Measurements from ENCODE around the gene C14orf93.
"Not testable (repeated sequence)": the region's sequence is repeated elsewhere in the genome, so short reads cannot be mapped to it uniquely, and the experiment has no call there.

Gene C14orf93

GRCh38 chr14:23004274-23004673 lies 5.7 kb downstream of the C14orf93 start:
- intact Hi-C loops (cut with DNase I); DNase-seq: not testable (repeated sequence)

DNA sequence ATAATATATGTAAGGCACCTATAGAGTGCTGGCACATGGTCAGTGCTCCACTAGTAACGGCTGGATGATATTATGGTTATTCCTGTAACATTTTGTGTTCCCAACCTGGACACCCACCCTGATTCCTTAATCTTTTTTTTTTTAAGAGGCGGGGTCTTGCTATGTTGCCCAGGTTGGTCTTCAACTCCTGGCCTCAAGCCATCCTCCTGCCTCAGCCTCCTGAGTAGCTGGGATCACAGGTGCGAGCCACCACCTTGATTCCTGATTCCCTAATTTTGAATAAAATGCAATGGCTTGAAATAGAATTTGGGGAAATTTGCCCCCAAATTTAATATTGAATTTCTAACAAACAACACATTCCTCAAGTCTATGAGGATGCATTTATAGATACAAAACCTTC lies 7.4 kb downstream of the C14orf93 start:
- no peak for DNase-seq

DNA sequence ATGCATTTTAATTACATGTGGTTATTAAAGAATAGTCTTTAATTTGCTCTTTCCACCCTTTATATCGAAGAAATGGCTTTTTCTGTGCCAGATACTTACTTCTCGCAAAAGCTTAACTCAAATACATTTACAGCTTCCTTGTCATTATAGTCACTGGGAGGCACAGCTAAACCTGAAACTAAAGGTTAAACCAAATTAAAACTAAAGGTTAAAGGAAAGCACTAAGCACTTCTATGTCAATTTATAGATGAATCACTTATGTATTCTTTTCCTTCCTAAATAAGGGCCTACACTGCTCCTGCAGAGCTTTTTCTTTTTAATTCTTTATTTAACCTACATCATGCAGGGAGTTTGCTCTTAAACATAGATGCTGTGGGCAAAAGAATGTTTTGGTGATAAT lies 9.1 kb downstream of the C14orf93 start:
- DNase-seq, result no peak
- intact Hi-C loops (cut with DNase I), result no loop called here

More for the DNA sequence above, 7.4 kb downstream of the C14orf93 start:
- intact Hi-C loops (cut with DNase I), result no loop called here

DNA sequence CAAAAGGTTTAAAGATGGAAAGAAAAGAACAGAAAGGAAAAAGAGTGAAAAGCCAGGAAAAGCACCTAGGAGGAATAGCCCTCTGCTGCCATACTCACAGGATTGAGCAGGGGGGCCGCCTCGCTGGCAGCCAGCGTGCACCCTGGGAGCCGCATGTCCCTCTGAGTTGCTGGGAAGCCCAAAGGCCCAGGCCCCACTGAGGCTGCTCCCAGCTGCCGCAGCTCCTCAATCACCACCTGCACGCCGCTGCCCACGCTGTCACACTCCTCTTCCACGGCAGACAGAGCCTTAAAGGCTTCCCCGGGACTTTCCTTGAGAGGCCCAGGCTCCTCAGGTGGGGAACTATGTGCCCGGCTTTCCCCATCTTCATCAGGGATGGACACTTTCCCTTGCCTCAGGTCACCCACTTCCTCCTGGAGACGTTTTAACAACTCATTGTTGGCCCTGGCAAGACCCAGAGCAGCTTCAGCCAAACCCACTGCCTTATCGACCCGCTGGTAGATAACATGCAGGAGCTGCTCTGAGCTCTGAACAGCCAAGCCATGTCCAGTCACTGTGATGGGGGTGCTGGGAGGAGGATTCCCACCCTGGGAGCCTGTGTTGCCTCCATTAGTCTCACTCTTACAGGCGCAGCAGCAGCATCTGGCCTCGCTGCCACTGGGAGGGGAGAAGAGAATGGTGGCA lies 11.5 kb downstream of the C14orf93 start:
- no peak for DNase-seq
- intact Hi-C loops (cut with DNase I), result no loop called here

GRCh38 chr14:22997676-22998323 lies 12.1 kb downstream of the C14orf93 start:
- intact Hi-C loops (cut with DNase I), result no loop called here
- no peak for DNase-seq

GRCh38 chr14:22996768-22997654 lies 12.9 kb downstream of the C14orf93 start:
- intact Hi-C loops (cut with DNase I), result no loop called here
- no peak for DNase-seq

GRCh38 chr14:22995889-22996625 lies 13.9 kb downstream of the C14orf93 start:
- no peak for DNase-seq
- intact Hi-C loops (cut with DNase I), result no loop called here

- intact Hi-C loops (cut with DNase I), result no loop called here
- DNase-seq, result peak in 21 of 42 donors; percentile 22 to 67 (median 36)
Measured at GRCh38 chr14:22994762-22995275, 15.1 kb downstream of the C14orf93 start.

DNA sequence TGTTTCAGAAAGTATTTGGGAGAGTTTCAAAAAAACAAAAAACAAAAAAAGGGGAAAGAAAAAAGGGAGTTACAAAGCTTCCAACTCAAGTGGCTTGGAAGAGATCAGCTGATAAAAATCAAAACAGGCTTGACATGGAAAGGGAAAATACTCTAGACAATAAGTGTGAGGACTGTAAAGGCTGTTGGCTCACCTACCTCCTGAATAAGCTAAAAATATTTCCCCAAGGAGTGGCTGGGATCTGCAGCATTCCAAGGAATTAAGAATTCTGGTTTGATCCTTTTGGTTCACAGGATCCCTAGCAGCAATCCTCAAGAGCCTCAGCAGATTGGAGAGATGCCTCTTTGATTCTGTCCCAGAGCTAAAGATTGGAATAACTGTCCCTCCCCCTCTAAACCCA lies 16.4 kb downstream of the C14orf93 start:
- intact Hi-C loops (cut with DNase I), result no loop called here
- no peak for DNase-seq

DNA sequence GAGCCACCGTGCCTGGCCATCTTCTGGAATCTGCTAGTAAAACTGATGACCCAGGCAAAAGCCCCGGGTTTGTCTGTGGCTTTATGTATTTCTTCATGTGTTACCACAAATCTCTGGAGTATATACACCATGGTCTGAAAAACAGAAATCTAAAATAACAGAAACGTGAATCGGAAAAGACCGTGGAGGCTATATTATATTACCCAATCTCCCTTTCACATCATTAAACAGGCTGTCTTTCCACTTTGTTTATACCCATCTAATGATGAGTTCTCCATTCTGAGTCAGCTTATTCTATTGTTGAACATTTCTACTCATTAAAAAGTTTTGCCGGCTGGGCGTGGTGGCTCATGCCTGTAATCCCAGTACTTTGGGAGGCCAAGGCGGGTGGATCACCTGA lies 18.1 kb downstream of the C14orf93 start:
- intact Hi-C loops (cut with DNase I), result no loop called here

GRCh38 chr14:22987291-22987690 lies 22.7 kb downstream of the C14orf93 start:
- no peak for DNase-seq
- intact Hi-C loops (cut with DNase I), result loop anchor here (2.0 to 10.0 kb wide), 2 partner anchors 52 to 70 kb away; partner anchors contain the start of gene CDH24

More for the DNA sequence above, 18.1 kb downstream of the C14orf93 start:
- no peak for DNase-seq

DNA sequence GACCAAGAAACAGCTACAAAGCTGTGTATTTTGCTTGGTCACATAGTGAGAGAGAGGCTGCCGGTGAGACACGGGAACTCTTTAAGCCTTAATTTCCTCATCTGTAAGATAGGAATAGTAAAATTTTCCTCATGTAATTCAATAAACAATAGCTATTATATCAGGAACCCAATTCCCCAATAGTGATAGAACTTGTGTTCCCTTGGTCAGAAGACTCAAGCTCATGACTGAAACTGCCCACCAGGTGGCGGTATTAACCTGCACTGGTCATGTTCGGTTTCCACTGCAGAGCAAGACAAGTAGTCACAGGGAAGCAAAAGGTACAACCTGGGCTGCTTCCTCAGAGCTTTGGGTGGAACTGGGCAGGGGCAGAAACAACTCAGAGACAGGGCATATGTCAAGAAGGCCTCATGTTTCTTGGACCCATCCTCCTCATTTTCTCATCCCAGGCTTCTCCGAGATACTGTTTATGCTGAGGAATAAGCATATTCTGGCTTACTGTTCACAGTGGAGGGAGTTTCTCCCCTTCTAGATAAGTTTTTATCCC lies 23.4 kb downstream of the C14orf93 start:
- DNase-seq, result peak; percentile 73 to 99 (median 94)
- intact Hi-C loops (cut with DNase I), result loop anchor here (2.0 to 10.0 kb wide), 2 partner anchors 52 to 70 kb away; partner anchors contain the start of gene CDH24

GRCh38 chr14:22985894-22986507 lies 23.9 kb downstream of the C14orf93 start:
- DNase-seq, result no peak
- intact Hi-C loops (cut with DNase I), result loop anchor here (2.0 to 10.0 kb wide), 2 partner anchors 51 to 71 kb away; partner anchors contain the start of gene CDH24

GRCh38 chr14:22984959-22985658 lies 24.8 kb downstream of the C14orf93 start:
- intact Hi-C loops (cut with DNase I), result loop anchor here (10.0 kb wide), 1 partner anchor 50 kb away; no protein-coding TSS in a partner anchor
- no peak for DNase-seq

DNA sequence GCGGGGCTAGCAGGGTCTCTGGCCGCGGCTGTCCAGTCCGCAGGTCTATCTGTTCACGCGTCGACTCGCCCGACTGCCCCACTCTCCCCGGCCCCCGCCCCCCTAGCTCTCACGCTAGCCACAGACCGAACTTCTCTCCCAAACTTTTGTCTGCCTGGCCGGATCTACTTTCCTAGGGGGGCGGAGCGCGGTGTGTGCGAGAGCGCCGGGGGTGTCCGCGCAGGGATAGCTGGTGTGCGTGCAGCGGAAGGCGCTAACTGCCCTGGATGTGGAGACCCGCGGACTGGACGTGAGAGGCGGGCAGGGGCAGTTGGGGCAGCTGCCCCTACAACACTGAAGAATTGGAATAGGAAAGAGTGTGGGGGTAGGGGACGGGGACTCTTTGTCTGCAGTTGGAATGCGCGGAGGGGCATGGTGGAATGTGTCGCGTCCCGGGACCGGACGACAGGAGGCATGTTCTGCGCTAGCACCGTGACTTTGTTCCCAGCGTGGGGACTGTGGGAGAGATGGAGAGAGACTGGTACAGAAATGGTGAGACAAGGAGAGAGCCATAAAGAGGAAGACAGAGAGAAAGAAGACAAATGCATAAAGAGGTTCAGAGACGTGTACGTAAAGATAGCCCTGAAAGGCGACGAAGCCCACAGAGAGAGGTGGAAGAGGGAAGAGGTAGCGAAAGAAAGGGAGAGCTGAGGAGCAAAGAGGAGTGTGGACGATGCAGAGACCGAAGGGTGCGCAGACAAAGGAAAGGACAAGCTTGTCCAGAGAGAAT lies 27.3 kb downstream of the C14orf93 start, which contains the start of gene AJUBA:
TSS of gene AJUBA (minus strand) at position 75 of the 769 bp plus-strand sequence. CDS start 285 bp downstream, outside the sequence.
- intact Hi-C loops (cut with DNase I), result loop anchor here (10.0 kb wide), 1 partner anchor 48 kb away; no protein-coding TSS in a partner anchor
- DNase-seq, result peak in 41 of 42 donors; percentile 24 to 78 (median 62)

- no peak for DNase-seq
- intact Hi-C loops (cut with DNase I), result loop anchor here (10.0 kb wide), 1 partner anchor 47 kb away; no protein-coding TSS in a partner anchor
Measured at GRCh38 chr14:22981876-22982476, 28.0 kb downstream of the C14orf93 start.
